Measurements from ENCODE around the gene MRPS34. TPM values are rescaled to one million over a fixed set of nuclear protein-coding genes. Genes with fewer than 3 reads are reported as not detected.

Gene MRPS34
- total and polyA plus RNA-seq, 9 of the 15 experiments (the other 6 are each of a cell fraction or from before 2014, with no cell fraction given): 5.2 to 334 (median 92.8) TPM

- BruUV-seq (replicated peaks): no TSS peak
- no peak overlapping the region for H3K4me3 ChIP-seq
- peak overlapping the region; percentile 54 for H2AFZ ChIP-seq (ENCODE audit: low read depth, low read length)
- CTCF ChIA-PET (ENCODE audit: low intra/inter-chr PET ratio): interaction anchor here (0.5 to 1.7 kb wide), 7 partner anchors 39 to 706 kb away, joined by 3 to 27 read pairs (median 4); partner anchors contain the start of genes CASKIN1 and MSRB1
- POLR2A ChIA-PET: interaction anchor here (0.6 to 1.6 kb wide), 7 partner anchors 8 to 152 kb away, joined by 3 to 8 read pairs (median 3); partner anchors contain the start of genes NUBP2, RPS2 and SPSB3
- H3K4me1 ChIP-seq (replicated peaks in 1 of 2; ENCODE audit: control insufficient read depth in 2 of 2, insufficient read depth in 2 of 2, low read length in 2 of 2): peaks cover 0 to 35% of the 10 kb centered on the region in 2 experiments; a peak in 3 of 5 replicates
- DNase-seq (ENCODE audit: extremely low read depth in 1 of 4, low spot score in 3 of 4): peak; percentile 75 to 82 (median 80)
- H3K27ac ChIP-seq (ENCODE audit: extremely low read depth, low read depth, low read length): no peak overlapping the region
- H3K9ac ChIP-seq (ENCODE audit: insufficient read depth in 1 of 2, low read depth in 2 of 2, low read length in 2 of 2): peak overlapping the region in 1 of 2 experiments; percentile 3; a peak in 1 of 4 replicates
- no peaks in the 10 kb centered on the region for H3K9me3 ChIP-seq (replicated peaks; ENCODE audit: control insufficient read depth, insufficient read depth, low read depth, low read length)
- H4K20me1 ChIP-seq (replicated peaks; ENCODE audit: control insufficient read depth, insufficient read depth, low read length): no peaks in the 10 kb centered on the region; the same call in 1 of the 2 replicates
- peak; percentile 92 for ATAC-seq
- FAIRE-seq: peak; percentile 93
- H3K79me2 ChIP-seq (ENCODE audit: control insufficient read depth, insufficient read depth, low read length): no peaks in the 10 kb centered on the region
- intact Hi-C loops (cut with micrococcal nuclease): no loop called here
- no peaks in the 10 kb centered on the region for H3K27me3 ChIP-seq (ENCODE audit: control insufficient read depth in 2 of 2, insufficient read depth in 2 of 2, low read length in 2 of 2)
- in situ Hi-C loops (cut with MboI): no loop called here
- WGBS (ENCODE audit: insufficient coverage, low coverage, missing lambda C conversion rate): 20% methylated on average over 17 of the region's 17 CpGs
- peak overlapping the region; percentile 2; the same call in 1 of the 2 replicates for H3K4me2 ChIP-seq (ENCODE audit: insufficient read depth, low read length)
- peaks cover 7% of the 10 kb centered on the region; the same call in 1 of the 3 replicates for H3K36me3 ChIP-seq (ENCODE audit: control insufficient read depth, insufficient read depth, low read length)
- H3K9me1 ChIP-seq (ENCODE audit: control insufficient read depth, insufficient read depth, low read length): no peaks in the 10 kb centered on the region
- TF ChIP-seq BHLHE40 (IDR thresholded peaks at IDR 0.05; ENCODE audit: low read length) (0 out of 2 replicates have a peak, but pooled peaks have one; percentile 30), ZNF407 (IDR thresholded peaks at IDR 0.05; ENCODE audit: low read depth) (no peak), ZFP36 (IDR thresholded peaks at IDR 0.05; ENCODE audit: low read depth, low read length, partially characterized antibody) (peak; percentile 6)
These were observed 39.8 kb upstream of the MRPS34 start for GRCh38 chr16:1812732-1813163.
